Neural cell (in vitro differentiated cells): ENCODE measurements around the gene SPATA2.

Experiments used
- CTCF ChIP-seq: fragments of 450-650 bp; IDR thresholded peaks from 2 replicates; pipeline ENCODE4 v1.5.1; 2014; ENCODE audit warnings: antibody characterized with exemption, mild to moderate bottlenecking, moderate library complexity; ENCODE audit not compliant: poor library complexity, severe bottlenecking
- EZH2 ChIP-seq: fragments of 200-600, 300-800 bp; shearing (Covaris generic), sonication (generic); IDR thresholded peaks from 2 replicates; pipeline ENCODE4 v1.6.1; 2014; ENCODE audit warnings: antibody characterized with exemption, low read length, borderline replicate concordance, mild to moderate bottlenecking; ENCODE audit not compliant: insufficient read depth, poor library complexity, severe bottlenecking
- MXI1 ChIP-seq: fragments of 450-650 bp; conservative IDR thresholded peaks from 2 replicates; pipeline ENCODE4 v1.6.1; 2014; ENCODE audit warnings: antibody characterized with exemption, mild to moderate bottlenecking; ENCODE audit not compliant: poor library complexity, severe bottlenecking
- POLR2AphosphoS5 ChIP-seq: IDR thresholded peaks from 2 replicates; pipeline ENCODE4 v1.6.1; 2012
- RAD21 ChIP-seq: fragments of 450-650 bp; conservative IDR thresholded peaks from 2 replicates; pipeline ENCODE4 v1.6.1; 2014; ENCODE audit warnings: antibody characterized with exemption, mild to moderate bottlenecking, moderate library complexity
- REST ChIP-seq: IDR thresholded peaks from 2 replicates; pipeline ENCODE4 v1.6.1; 2012; ENCODE audit warnings: borderline replicate concordance
- SMC3 ChIP-seq: fragments of 450-650 bp; conservative IDR thresholded peaks from 2 replicates; pipeline ENCODE4 v1.6.1; 2014; ENCODE audit warnings: antibody characterized with exemption, mild to moderate bottlenecking, moderate library complexity; ENCODE audit not compliant: poor library complexity
- TAF1 ChIP-seq: IDR thresholded peaks from 2 replicates; pipeline ENCODE4 v1.6.1; 2012; ENCODE audit warnings: low read depth

GRCh38 chr20:49894073-49894470 lies 21.3 kb downstream of the SPATA2 start:
- no peak for TF ChIP-seq CTCF
- TF ChIP-seq POLR2AphosphoS5, result no peak
- TF ChIP-seq TAF1, result no peak
- no peak for TF ChIP-seq MXI1
- TF ChIP-seq EZH2, result no peak
- TF ChIP-seq REST, result no peak
- no peak for TF ChIP-seq RAD21
- no peak for TF ChIP-seq SMC3
